Transverse colon (tissue), 4 donors: ENCODE measurements around the gene GPR152.

Experiments
- CTCF ChIP-seq, 5 experiments: fragments of 200-600 bp in 3 of 5; fragments of 450-650 bp in 2 of 5; sonication (generic) in 3 of 5; IDR thresholded peaks; 1 replicate in 2 of 5; 2 replicates in 3 of 5; pipeline ENCODE4 v1.5.1; 2016 to 2017; ENCODE audit warnings: antibody characterized with exemption in 5 of 5, inconsistent platforms in 3 of 5, mild to moderate bottlenecking in 2 of 5, moderate library complexity in 1 of 5
- EP300 ChIP-seq: sonication (generic); formaldehyde crosslinking; IDR thresholded peaks from one replicate; pipeline ENCODE4 v1.6.1; 2017; ENCODE audit warnings: antibody characterized with exemption, low read depth
- POLR2A ChIP-seq: fragments of 450-650 bp; IDR thresholded peaks from one replicate; pipeline ENCODE4 v1.6.1; 2016; ENCODE audit warnings: antibody characterized with exemption, mild to moderate bottlenecking, moderate library complexity
- POLR2AphosphoS5 ChIP-seq, 3 donors: sonication (generic); formaldehyde crosslinking; IDR thresholded peaks; one replicate each; pipeline ENCODE4 v1.6.1; 2016; ENCODE audit warnings: antibody characterized with exemption in 3 of 3

- no peak for TF ChIP-seq CTCF (IDR thresholded peaks at IDR 0.05)
- TF ChIP-seq POLR2A = no peak
- peak in 1 of 3 donors; percentile 36 for TF ChIP-seq POLR2AphosphoS5 (IDR thresholded peaks at IDR 0.05)
- TF ChIP-seq EP300 = no peak
These were observed 43.3 kb downstream of the GPR152 start for GRCh38 chr11:67409261-67409666.
